HepG2 (cell line): Measurements from ENCODE around the gene ST6GALNAC4. TPM values are rescaled to one million over a fixed set of nuclear protein-coding genes. Genes with fewer than 3 reads are reported as not detected.

Experiments
- CAMTA2 ChIP-seq: sonication (generic); formaldehyde crosslinking; IDR thresholded peaks from 2 replicates; pipeline ENCODE4 v1.4.0; 2020; ENCODE audit warnings: mild to moderate bottlenecking, missing genetic modification reagents, borderline replicate concordance
- DPF2 ChIP-seq: sonication (generic); formaldehyde crosslinking; IDR thresholded peaks from 2 replicates; pipeline ENCODE4 v1.4.0; 2020; ENCODE audit warnings: mild to moderate bottlenecking, low read depth, missing genetic modification reagents, borderline replicate concordance
- KDM4B ChIP-seq: sonication (generic); formaldehyde crosslinking; IDR thresholded peaks from 2 replicates; pipeline ENCODE4 v1.4.0; 2020; ENCODE audit warnings: missing genetic modification reagents
- PAF1 ChIP-seq: IDR thresholded peaks from 2 replicates; pipeline ENCODE4 v1.6.1; 2016; ENCODE audit warnings: missing genetic modification reagents, missing compliant biosample characterization
- SP140L ChIP-seq: sonication (generic); formaldehyde crosslinking; IDR thresholded peaks from 2 replicates; pipeline ENCODE4 v1.4.0; 2020; ENCODE audit warnings: missing genetic modification reagents, borderline replicate concordance
- polyA plus RNA-seq, 8 experiments: library from polyadenylated mRNA; depleted of rRNA in 3 of 8; stranded (reverse) in 7 of 8; unstranded in 1 of 8; fragments of >200 nt; fragmentation: Illumina TruSeq in 4 of 8; extraction: Trizol in 4 of 8; gene quantifications; 2 replicates each; pipeline versions ENCODE4 v1.2.1 to v1.2.3, GENCODE V29; 2011 to 2016; ENCODE audit warnings: low read depth in 4 of 8, missing spikeins in 1 of 8, mixed read lengths in 1 of 8; ENCODE audit not compliant: insufficient read depth in 1 of 8
- total RNA-seq, 5 experiments: library from RNA; depleted of rRNA; stranded (reverse); fragments of >200 nt; fragmentation: Illumina TruSeq; extraction: Trizol; gene quantifications; 2 replicates each; pipeline ENCODE4 v1.2.3, GENCODE V29; 2016; ENCODE audit warnings: low read depth in 1 of 5
- TF ChIP-seq, protein P1 (sequence below): sonication (generic); formaldehyde crosslinking; IDR thresholded peaks from 2 replicates; pipeline ENCODE4 v1.4.0; 2020; ENCODE audit warnings: missing genetic modification reagents, borderline replicate concordance
- TF ChIP-seq, protein P2 (sequence below): sonication (generic); formaldehyde crosslinking; conservative IDR thresholded peaks from 2 replicates; pipeline ENCODE4 v1.8.0; 2022; ENCODE audit warnings: mild to moderate bottlenecking, moderate library complexity, missing genetic modification reagents
- TF ChIP-seq, protein P3 (sequence below): IDR thresholded peaks from 2 replicates; pipeline ENCODE4 v1.6.1; 2016; ENCODE audit warnings: low read depth, borderline replicate concordance
- TF ChIP-seq, protein P4 (sequence below): sonication (generic); formaldehyde crosslinking; IDR thresholded peaks from 2 replicates; pipeline ENCODE4 v1.5.0; 2020; ENCODE audit warnings: missing genetic modification reagents
- TF ChIP-seq, protein P5 (sequence below): sonication (generic); formaldehyde crosslinking; IDR thresholded peaks from 2 replicates; pipeline ENCODE4 v1.8.0; 2022; ENCODE audit warnings: missing genetic modification reagents, mild to moderate bottlenecking, inconsistent platforms, borderline replicate concordance
- TF ChIP-seq, protein P6 (sequence below): sonication (generic); formaldehyde crosslinking; IDR thresholded peaks from 2 replicates; pipeline ENCODE4 v1.4.0; 2020; ENCODE audit warnings: missing genetic modification reagents, borderline replicate concordance

Gene ST6GALNAC4
- total and polyA plus RNA-seq, 2 of the 13 experiments (the other 11 are each of a cell fraction or from before 2014, with no cell fraction given), result 18.8 to 27.7 TPM

DNA sequence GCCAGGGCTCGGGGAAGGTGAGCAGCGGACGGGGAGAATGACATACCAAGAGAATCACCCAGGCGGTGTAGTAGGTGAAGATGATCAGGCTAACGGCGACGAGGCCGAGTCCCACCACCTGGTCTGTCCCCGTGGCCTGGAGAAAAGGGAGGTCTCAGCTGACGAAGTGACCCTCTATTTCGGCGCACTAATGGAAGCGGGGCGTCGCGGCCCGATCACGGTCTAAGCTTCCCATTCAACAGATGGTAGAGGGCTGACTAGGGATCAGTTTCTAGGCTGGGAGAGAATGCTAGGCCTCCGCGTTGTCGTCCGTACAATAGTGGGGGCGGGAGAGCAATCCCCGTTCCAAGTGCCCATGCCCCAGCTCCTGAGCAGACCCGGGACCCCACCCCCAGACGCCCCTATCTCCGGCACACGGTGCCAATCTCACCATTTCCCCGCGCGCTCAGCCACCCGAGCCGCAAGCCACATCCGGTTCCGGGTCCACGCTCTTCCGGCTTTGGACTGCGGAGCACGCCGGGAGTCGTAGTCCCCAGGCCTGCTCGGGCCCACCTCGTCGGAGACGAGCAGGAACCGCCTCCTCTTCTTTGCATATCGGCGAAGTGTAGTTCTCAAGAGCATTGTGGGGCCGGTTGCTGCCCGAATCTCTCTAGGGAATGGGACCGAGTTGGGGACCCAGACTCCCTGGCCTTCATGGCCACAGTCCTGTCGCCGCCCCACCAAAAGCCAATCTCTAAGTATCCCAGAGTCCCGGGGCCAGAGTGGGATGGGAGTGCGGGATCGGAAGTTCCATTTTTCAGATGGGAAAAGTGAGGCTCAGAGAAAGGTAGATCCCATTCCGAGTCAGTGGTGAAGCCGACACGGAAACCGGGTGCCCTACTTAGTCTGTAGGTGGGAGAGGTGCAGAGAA, 20.8 kb upstream of the ST6GALNAC4 start, which contains the start of gene DPM2 (continued):
- TF ChIP-seq, protein P1, sequence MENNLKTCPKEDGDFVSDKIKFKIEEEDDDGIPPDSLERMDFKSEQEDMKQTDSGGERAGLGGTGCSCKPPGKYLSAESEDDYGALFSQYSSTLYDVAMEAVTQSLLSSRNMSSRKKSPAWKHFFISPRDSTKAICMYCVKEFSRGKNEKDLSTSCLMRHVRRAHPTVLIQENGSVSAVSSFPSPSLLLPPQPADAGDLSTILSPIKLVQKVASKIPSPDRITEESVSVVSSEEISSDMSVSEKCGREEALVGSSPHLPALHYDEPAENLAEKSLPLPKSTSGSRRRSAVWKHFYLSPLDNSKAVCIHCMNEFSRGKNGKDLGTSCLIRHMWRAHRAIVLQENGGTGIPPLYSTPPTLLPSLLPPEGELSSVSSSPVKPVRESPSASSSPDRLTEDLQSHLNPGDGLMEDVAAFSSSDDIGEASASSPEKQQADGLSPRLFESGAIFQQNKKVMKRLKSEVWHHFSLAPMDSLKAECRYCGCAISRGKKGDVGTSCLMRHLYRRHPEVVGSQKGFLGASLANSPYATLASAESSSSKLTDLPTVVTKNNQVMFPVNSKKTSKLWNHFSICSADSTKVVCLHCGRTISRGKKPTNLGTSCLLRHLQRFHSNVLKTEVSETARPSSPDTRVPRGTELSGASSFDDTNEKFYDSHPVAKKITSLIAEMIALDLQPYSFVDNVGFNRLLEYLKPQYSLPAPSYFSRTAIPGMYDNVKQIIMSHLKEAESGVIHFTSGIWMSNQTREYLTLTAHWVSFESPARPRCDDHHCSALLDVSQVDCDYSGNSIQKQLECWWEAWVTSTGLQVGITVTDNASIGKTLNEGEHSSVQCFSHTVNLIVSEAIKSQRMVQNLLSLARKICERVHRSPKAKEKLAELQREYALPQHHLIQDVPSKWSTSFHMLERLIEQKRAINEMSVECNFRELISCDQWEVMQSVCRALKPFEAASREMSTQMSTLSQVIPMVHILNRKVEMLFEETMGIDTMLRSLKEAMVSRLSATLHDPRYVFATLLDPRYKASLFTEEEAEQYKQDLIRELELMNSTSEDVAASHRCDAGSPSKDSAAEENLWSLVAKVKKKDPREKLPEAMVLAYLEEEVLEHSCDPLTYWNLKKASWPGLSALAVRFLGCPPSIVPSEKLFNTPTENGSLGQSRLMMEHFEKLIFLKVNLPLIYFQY (CRISPR knock-in tag), result no peak; the same call in 1 of the 2 replicates
- TF ChIP-seq, protein P2, sequence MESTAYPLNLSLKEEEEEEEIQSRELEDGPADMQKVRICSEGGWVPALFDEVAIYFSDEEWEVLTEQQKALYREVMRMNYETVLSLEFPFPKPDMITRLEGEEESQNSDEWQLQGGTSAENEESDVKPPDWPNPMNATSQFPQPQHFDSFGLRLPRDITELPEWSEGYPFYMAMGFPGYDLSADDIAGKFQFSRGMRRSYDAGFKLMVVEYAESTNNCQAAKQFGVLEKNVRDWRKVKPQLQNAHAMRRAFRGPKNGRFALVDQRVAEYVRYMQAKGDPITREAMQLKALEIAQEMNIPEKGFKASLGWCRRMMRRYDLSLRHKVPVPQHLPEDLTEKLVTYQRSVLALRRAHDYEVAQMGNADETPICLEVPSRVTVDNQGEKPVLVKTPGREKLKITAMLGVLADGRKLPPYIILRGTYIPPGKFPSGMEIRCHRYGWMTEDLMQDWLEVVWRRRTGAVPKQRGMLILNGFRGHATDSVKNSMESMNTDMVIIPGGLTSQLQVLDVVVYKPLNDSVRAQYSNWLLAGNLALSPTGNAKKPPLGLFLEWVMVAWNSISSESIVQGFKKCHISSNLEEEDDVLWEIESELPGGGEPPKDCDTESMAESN (CRISPR knock-in tag), result no peak
- TF ChIP-seq, protein P3, sequence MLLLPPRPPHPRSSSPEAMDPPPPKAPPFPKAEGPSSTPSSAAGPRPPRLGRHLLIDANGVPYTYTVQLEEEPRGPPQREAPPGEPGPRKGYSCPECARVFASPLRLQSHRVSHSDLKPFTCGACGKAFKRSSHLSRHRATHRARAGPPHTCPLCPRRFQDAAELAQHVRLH, result peak; percentile 72; the same call in 1 of the 2 replicates
- TF ChIP-seq, protein P4, sequence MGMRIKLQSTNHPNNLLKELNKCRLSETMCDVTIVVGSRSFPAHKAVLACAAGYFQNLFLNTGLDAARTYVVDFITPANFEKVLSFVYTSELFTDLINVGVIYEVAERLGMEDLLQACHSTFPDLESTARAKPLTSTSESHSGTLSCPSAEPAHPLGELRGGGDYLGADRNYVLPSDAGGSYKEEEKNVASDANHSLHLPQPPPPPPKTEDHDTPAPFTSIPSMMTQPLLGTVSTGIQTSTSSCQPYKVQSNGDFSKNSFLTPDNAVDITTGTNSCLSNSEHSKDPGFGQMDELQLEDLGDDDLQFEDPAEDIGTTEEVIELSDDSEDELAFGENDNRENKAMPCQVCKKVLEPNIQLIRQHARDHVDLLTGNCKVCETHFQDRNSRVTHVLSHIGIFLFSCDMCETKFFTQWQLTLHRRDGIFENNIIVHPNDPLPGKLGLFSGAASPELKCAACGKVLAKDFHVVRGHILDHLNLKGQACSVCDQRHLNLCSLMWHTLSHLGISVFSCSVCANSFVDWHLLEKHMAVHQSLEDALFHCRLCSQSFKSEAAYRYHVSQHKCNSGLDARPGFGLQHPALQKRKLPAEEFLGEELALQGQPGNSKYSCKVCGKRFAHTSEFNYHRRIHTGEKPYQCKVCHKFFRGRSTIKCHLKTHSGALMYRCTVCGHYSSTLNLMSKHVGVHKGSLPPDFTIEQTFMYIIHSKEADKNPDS (CRISPR knock-in tag), result no peak
- TF ChIP-seq DPF2 (CRISPR knock-in tag) (no peak), CAMTA2 (no peak; the same call in 1 of the 2 replicates), SP140L (CRISPR knock-in tag) (no peak), PAF1 (CRISPR knock-in tag) (peak; percentile 23; the same call in 1 of the 2 replicates), KDM4B (no peak; the same call in 1 of the 2 replicates)
- TF ChIP-seq, protein P5, sequence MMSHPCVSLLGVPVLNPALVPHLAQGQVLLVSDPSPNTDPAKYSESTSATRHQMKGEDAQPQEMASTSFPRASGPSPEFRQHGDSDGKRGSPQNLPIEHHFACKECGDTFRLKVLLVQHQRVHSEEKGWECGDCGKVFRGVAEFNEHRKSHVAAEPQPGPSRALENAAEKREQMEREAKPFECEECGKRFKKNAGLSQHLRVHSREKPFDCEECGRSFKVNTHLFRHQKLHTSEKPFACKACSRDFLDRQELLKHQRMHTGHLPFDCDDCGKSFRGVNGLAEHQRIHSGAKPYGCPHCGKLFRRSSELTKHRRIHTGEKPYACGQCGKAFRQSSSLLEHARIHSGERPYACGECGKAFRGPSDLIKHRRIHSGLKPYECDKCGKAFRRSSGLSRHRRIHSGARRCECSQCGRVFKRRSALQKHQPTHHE (CRISPR knock-in tag), result no peak
- TF ChIP-seq, protein P6, sequence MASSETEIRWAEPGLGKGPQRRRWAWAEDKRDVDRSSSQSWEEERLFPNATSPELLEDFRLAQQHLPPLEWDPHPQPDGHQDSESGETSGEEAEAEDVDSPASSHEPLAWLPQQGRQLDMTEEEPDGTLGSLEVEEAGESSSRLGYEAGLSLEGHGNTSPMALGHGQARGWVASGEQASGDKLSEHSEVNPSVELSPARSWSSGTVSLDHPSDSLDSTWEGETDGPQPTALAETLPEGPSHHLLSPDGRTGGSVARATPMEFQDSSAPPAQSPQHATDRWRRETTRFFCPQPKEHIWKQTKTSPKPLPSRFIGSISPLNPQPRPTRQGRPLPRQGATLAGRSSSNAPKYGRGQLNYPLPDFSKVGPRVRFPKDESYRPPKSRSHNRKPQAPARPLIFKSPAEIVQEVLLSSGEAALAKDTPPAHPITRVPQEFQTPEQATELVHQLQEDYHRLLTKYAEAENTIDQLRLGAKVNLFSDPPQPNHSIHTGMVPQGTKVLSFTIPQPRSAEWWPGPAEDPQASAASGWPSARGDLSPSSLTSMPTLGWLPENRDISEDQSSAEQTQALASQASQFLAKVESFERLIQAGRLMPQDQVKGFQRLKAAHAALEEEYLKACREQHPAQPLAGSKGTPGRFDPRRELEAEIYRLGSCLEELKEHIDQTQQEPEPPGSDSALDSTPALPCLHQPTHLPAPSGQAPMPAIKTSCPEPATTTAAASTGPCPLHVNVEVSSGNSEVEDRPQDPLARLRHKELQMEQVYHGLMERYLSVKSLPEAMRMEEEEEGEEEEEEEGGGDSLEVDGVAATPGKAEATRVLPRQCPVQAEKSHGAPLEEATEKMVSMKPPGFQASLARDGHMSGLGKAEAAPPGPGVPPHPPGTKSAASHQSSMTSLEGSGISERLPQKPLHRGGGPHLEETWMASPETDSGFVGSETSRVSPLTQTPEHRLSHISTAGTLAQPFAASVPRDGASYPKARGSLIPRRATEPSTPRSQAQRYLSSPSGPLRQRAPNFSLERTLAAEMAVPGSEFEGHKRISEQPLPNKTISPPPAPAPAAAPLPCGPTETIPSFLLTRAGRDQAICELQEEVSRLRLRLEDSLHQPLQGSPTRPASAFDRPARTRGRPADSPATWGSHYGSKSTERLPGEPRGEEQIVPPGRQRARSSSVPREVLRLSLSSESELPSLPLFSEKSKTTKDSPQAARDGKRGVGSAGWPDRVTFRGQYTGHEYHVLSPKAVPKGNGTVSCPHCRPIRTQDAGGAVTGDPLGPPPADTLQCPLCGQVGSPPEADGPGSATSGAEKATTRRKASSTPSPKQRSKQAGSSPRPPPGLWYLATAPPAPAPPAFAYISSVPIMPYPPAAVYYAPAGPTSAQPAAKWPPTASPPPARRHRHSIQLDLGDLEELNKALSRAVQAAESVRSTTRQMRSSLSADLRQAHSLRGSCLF (CRISPR knock-in tag), result no peak
